GM19463 (cell line): ENCODE measurements around the gene PLEKHO2.

Experiments used
- ATAC-seq: cut with Tn5 transposase; IDR thresholded peaks from one replicate; pipeline ENCODE4 v1.9.1; 2021; ENCODE audit warnings: mild to moderate bottlenecking, moderate library complexity; ENCODE audit not compliant: unreplicated experiment

The PLEKHO2 gene

DNA sequence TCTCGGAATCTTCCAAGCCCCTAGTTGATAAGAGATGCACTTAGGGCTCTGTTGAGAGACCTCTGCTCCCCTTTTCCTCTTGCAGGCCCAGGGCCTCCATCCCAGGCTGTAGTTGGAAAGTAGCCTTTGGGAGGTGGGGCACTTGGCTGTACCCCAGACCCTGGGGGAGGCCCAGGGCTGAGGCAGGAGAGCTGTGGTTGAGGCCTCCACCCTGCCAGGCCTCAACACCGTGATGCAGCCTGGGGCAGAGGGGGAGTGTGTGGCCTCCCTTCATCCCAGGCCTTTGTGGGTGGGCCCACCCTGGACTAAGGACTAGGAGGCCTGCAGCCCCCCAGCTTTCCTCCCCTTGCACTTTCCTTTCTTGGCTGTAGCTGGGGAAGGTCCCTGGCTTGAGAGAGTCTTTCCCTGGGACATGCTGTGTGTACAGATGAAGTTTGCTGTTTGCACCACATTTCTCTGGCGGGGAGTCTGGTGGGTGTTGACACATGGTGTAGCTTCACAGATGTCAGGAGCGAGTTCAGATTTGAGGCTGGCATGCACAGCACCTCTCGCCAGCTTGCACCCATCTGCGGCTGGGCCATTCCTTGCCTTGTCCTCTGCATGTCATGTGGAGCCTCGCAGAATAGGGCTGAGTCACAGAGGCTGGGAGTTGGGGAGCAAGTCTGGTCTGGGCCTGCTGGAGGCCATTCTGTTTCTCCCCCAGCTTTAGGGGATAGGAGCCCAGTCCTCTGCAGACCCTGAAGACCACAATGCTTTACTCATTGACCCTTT is 13.7 kb downstream of the PLEKHO2 start:
- ATAC-seq: no peak

GRCh38 chr15:64856429-64857145 is 14.9 kb downstream of the PLEKHO2 start:
- no peak for ATAC-seq

- ATAC-seq: no peak
Observed at GRCh38 chr15:64857421-64857820, 15.7 kb downstream of the PLEKHO2 start.

GRCh38 chr15:64858021-64858575 is 16.4 kb downstream of the PLEKHO2 start:
- ATAC-seq: no peak

GRCh38 chr15:64859226-64859625 is 17.5 kb downstream of the PLEKHO2 start:
- ATAC-seq: no peak

DNA sequence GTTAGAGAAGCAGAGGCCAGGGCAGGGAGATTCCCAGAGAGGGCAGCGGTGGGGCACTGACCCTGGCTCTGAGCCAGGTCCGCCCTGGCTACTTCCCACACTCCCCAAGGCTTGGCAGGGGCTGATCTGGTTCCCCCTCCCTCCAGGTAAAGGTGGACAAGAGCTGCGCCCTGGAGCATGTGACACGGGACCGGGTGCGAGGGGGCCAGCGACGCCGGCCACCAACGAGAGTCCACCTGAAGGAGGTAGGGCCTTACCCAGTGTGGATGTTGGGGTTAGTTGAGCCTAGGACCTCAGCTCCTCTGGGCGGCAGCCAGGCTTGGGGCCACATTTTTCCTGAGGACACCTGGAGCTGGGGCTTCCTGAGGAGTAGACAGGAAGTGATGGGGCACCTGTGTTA is 19.6 kb downstream of the PLEKHO2 start:
- ATAC-seq: no peak

GRCh38 chr15:64861960-64862359 is 20.2 kb downstream of the PLEKHO2 start:
- ATAC-seq: no peak

DNA sequence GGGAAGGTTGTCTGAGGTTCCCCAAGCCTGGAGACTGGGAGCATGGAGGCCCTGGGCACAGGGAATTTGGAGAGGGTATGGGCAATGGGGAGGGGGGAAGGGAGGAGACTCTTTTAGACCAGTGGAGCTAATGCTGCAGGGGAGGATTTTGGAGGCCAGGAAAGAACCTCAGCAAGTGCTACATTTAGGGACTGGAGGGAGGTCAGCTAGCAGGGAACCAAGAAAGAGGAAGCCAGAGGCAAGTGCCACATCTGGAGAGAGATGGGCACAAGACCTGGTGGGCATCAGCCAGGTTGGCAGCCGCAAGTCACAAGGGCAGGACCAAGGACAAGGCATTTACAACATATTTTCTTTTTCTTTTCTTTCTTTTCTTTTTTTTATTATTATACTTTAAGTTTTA is 20.7 kb downstream of the PLEKHO2 start:
- ATAC-seq: no peak

- no peak for ATAC-seq
Observed at GRCh38 chr15:64864068-64864467, 22.4 kb downstream of the PLEKHO2 start.

DNA sequence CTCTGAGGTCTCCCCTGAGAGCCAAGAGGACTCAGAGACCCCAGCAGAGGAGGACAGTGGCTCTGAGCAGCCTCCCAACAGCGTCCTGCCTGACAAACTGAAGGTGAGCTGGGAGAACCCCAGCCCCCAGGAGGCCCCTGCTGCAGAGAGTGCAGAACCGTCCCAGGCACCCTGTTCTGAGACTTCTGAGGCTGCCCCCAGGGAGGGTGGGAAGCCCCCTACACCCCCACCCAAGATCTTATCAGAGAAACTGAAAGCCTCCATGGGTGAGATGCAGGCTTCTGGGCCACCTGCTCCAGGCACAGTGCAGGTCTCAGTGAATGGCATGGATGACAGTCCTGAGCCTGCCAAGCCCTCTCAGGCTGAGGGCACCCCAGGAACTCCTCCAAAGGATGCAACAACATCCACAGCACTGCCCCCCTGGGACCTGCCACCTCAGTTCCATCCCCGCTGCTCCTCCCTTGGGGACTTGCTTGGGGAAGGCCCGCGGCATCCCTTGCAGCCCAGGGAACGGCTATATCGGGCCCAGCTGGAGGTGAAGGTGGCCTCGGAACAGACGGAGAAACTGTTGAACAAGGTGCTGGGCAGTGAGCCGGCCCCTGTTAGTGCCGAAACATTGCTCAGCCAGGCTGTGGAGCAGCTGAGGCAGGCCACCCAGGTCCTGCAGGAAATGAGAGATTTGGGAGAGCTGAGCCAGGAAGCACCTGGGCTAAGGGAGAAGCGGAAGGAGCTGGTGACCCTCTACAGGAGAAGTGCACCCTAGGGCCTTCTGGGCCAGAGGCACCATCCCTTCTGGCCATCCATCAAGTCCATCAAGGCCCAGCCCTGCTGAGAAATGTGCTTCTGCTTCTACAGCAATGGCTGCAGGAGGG is 23.6 kb downstream of the PLEKHO2 start:
- ATAC-seq: no peak

DNA sequence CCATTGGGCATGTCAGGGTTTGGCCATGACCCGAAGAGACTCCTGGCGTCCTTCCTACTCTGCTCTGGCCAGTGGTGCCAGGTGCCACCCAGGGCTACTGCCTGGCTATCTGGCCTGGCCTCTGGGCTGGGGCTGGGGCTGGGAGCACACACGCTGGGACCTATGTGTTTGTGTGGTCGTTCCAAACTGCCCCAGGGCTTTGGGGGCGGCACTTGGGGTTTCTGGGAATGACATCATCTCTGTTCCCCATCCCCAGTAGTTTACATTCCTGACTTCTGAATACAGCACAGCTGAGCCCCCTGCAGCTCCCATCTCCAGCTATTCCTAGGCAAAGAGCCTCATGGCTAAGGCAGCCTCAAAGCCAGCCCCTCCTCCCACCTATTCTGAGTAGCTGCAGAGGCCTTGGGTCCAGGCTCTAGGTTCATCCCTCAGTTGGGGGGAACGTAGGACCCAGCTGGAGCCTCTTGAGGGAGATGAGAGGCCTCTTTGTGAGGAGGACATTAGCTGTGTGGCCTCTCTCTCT is 24.3 kb downstream of the PLEKHO2 start:
- no peak for ATAC-seq

GRCh38 chr15:64869501-64869900 is 27.8 kb downstream of the PLEKHO2 start:
- ATAC-seq: no peak

- no peak for ATAC-seq
Observed at GRCh38 chr15:64870353-64870752, 28.6 kb downstream of the PLEKHO2 start.

- ATAC-seq: no peak
Observed at GRCh38 chr15:64875641-64876223, 34.0 kb downstream of the PLEKHO2 start.

- ATAC-seq: no peak
Observed at GRCh38 chr15:64877435-64877834, 35.7 kb downstream of the PLEKHO2 start.

- no peak for ATAC-seq
Observed at GRCh38 chr15:64878705-64879104, 37.0 kb downstream of the PLEKHO2 start.

GRCh38 chr15:64883100-64883581 is 41.4 kb downstream of the PLEKHO2 start:
- no peak for ATAC-seq

DNA sequence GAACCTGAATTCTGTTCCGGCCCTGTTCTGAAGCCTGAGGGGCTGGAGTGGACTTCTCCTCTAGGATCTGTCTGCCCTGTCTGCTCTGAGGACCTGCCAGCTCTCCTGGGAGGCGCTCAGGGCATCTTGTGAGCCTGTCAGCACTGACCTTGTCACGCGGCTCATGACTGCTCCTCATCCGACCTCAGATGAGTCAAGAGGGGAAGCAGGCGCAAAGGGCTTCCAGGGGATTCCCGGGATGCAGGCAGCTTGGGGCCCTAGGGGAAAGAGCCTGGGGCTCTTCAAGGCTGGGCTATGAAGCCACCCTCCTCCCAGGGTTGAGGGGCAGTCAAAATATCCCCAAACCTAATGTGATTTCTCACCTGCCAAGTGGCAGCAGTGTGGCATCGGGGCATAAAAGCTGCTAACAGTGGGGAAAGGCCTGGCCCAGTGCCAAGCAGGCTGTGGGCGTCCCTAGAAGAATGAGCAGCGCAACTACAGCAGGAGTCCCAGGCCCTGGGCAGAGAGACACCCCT is 42.3 kb downstream of the PLEKHO2 start:
- ATAC-seq: peak; percentile 80

- ATAC-seq: no peak
Observed at GRCh38 chr15:64884679-64885078, 43.0 kb downstream of the PLEKHO2 start.

DNA sequence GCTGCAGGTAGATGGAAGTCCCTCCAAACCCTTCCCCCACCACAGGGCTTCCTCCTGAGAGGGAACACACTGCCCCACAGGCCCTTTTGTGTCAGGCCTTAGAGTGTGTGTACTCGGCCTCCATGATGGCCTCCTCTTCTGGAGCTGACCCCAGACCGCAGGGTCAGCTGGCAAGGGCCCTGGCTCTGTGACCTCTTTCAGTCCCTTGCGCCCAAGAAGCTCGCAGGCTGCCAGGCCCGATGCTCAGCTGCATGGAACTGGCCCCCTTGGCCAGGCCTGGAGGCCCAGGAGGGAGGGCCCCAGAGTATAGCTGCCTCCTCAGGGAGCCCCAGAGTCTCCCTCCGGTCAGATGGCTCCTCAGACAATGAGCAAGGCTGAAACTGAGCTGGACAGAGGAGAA is 46.6 kb downstream of the PLEKHO2 start:
- no peak for ATAC-seq
